Esophagus squamous epithelium (tissue), 4 donors: ENCODE data around the gene FAM174B.

Source experiments
- CTCF ChIP-seq, 6 experiments: fragments of 450-650 bp in 4 of 6; fragments of 200-600 bp in 2 of 6; sonication (generic) in 2 of 6; IDR thresholded peaks; one replicate each; pipeline ENCODE4 v1.5.1; 2016 to 2019; ENCODE audit warnings: antibody characterized with exemption in 6 of 6, mild to moderate bottlenecking in 4 of 6, moderate library complexity in 4 of 6
- POLR2A ChIP-seq, 4 donors: fragments of 450-650 bp; IDR thresholded peaks; one replicate each; pipeline ENCODE4 v1.6.1; 2017; ENCODE audit warnings: antibody characterized with exemption in 4 of 4, mild to moderate bottlenecking in 4 of 4, moderate library complexity in 3 of 4

GRCh38 chr15:92662762-92663161 is 7.2 kb upstream of the FAM174B start:
- TF ChIP-seq POLR2A (IDR thresholded peaks at IDR 0.05), result no peak
- no peak for TF ChIP-seq CTCF (IDR thresholded peaks at IDR 0.05)
